Progenitor cell of endocrine pancreas (in vitro differentiated cells): ENCODE results near the gene OR6B3. TPM values are rescaled to one million over a fixed set of nuclear protein-coding genes. Genes with fewer than 3 reads are reported as not detected.

ENCODE experiments used
- DNase-seq: peaks from one replicate; pipeline ENCODE4 v3.0.0; 2021; ENCODE audit warnings: low spot score; ENCODE audit not compliant: unreplicated experiment
- H3K27ac Mint-ChIP-seq: 2 replicates; pipeline ENCODE4 v1.8.0; 2021; ENCODE audit warnings: mild to moderate bottlenecking, moderate library complexity, mixed read lengths
- H3K27me3 Mint-ChIP-seq: 2 replicates; pipeline ENCODE4 v1.8.0; 2021; ENCODE audit warnings: mixed read lengths
- H3K36me3 Mint-ChIP-seq: 2 replicates; pipeline ENCODE4 v1.8.0; 2022; ENCODE audit warnings: mixed read lengths; ENCODE audit not compliant: insufficient read depth
- H3K4me1 Mint-ChIP-seq: 2 replicates; pipeline ENCODE4 v1.8.0; 2021; ENCODE audit warnings: low read depth, mixed read lengths
- H3K4me3 Mint-ChIP-seq: 2 replicates; pipeline ENCODE4 v1.8.0; 2021; ENCODE audit warnings: low read depth, mild to moderate bottlenecking, moderate library complexity, mixed read lengths
- H3K9me3 Mint-ChIP-seq: 2 replicates; pipeline ENCODE4 v1.8.0; 2021; ENCODE audit warnings: low read depth, mixed read lengths
- total RNA-seq: library from RNA; stranded (reverse); gene quantifications from 2 replicates; pipeline ENCODE4 v1.2.1, GENCODE V29; 2021
- TF ChIP-seq, protein P1 (sequence below): fragments of 200-600 bp; sonication (generic); IDR thresholded peaks from one replicate; pipeline ENCODE4 v1.5.0; 2021; ENCODE audit warnings: antibody characterized with exemption, mild to moderate bottlenecking; ENCODE audit not compliant: unreplicated experiment

Gene OR6B3
- total RNA-seq, 1 donor from 2014 or later: not detected

DNA sequence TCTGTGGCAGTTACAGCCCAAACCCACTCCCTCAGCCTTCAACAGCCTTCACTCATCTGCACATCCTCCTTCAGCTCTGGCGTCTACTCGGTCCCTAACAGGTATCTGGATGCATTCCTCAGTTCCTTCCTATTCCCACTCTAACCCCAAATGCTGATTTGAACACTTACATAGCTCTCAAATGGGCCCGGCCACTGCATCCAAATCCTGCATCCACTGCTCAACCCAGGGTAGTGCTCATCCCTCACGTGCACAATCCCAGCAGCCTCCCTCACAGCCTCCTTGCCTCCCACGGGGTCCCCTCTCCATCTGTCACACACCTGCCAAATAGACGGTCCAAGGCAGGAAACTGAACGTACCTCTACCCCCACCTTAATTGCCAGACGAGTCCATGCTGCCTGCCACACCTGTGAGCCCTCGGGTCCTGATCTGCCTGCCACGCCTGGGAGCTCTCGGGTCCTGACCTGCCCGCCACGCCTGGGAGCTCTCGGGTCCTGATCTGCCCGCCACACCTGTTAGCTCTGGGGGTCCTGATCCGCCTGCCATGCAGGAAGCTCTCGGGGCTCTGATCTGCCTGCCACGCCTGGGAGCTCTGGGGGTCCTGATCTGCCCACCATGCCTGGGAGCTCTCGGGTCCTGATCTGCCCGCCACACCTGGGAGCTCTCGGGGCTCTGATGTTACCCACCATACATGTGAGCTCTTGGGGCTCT, 9.9 kb downstream of the OR6B3 start:
- H3K27me3 Mint-ChIP-seq: peaks cover 38% of the 10 kb centered on the region
- H3K27ac Mint-ChIP-seq: no peak overlapping the region
- H3K36me3 Mint-ChIP-seq: no peaks in the 10 kb centered on the region
- TF ChIP-seq, protein P1, sequence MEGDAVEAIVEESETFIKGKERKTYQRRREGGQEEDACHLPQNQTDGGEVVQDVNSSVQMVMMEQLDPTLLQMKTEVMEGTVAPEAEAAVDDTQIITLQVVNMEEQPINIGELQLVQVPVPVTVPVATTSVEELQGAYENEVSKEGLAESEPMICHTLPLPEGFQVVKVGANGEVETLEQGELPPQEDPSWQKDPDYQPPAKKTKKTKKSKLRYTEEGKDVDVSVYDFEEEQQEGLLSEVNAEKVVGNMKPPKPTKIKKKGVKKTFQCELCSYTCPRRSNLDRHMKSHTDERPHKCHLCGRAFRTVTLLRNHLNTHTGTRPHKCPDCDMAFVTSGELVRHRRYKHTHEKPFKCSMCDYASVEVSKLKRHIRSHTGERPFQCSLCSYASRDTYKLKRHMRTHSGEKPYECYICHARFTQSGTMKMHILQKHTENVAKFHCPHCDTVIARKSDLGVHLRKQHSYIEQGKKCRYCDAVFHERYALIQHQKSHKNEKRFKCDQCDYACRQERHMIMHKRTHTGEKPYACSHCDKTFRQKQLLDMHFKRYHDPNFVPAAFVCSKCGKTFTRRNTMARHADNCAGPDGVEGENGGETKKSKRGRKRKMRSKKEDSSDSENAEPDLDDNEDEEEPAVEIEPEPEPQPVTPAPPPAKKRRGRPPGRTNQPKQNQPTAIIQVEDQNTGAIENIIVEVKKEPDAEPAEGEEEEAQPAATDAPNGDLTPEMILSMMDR: no peak
- no peak for DNase-seq
- H3K9me3 Mint-ChIP-seq: no peaks in the 10 kb centered on the region
- no peak overlapping the region for H3K4me3 Mint-ChIP-seq
- H3K4me1 Mint-ChIP-seq: no peaks in the 10 kb centered on the region

GRCh38 chr2:240042740-240043139, 10.6 kb downstream of the OR6B3 start:
- TF ChIP-seq, protein P1: no peak
- Mint-ChIP-seq H3K27ac (no peak overlapping the region), H3K27me3 (peaks cover 34% of the 10 kb centered on the region), H3K4me3 (no peak overlapping the region), H3K4me1 (no peaks in the 10 kb centered on the region), H3K9me3 (no peaks in the 10 kb centered on the region), H3K36me3 (no peaks in the 10 kb centered on the region)
- no peak for DNase-seq

- Mint-ChIP-seq H3K27ac (no peak overlapping the region), H3K4me3 (no peak overlapping the region), H3K9me3 (no peaks in the 10 kb centered on the region), H3K27me3 (peaks cover 35% of the 10 kb centered on the region), H3K36me3 (no peaks in the 10 kb centered on the region), H3K4me1 (no peaks in the 10 kb centered on the region)
- TF ChIP-seq, protein P1: no peak
- DNase-seq: no peak
Observed at GRCh38 chr2:240041363-240041762, 12.0 kb downstream of the OR6B3 start.

DNA sequence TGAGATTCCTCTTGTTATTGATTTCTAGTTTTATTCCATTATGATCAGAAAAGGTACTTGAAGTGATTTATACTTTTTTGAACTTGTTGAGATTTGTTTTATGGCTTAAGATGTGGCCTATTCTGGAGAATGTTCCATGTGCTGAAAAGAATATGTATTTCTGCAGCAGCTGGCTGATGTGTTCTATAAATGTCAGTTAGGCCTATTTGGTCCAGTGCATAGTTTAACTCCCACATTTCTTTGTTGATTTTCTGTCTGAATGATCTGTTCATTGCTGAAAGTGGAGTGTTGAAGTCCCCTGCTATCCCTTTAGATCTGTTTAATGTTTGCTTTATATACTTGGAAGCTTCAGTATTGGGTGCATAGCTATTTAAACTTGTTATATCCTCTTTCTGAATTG, 16.0 kb downstream of the OR6B3 start:
- Mint-ChIP-seq H3K4me1 (no peaks in the 10 kb centered on the region), H3K27me3 (peaks cover 48% of the 10 kb centered on the region), H3K9me3 (no peaks in the 10 kb centered on the region), H3K36me3 (no peaks in the 10 kb centered on the region), H3K27ac (no peak overlapping the region), H3K4me3 (no peak overlapping the region)
- no peak for DNase-seq
- TF ChIP-seq, protein P1: no peak

GRCh38 chr2:240033330-240033678, 20.0 kb downstream of the OR6B3 start:
- DNase-seq: no peak

More at GRCh38 chr2:240033330-240033678, 20.0 kb downstream of the OR6B3 start:
- Mint-ChIP-seq H3K27me3 (peaks cover 77% of the 10 kb centered on the region), H3K36me3 (no peaks in the 10 kb centered on the region), H3K4me3 (no peak overlapping the region), H3K9me3 (no peaks in the 10 kb centered on the region), H3K27ac (no peak overlapping the region), H3K4me1 (no peaks in the 10 kb centered on the region)
- TF ChIP-seq, protein P1: no peak
